ENCODE results near the gene SLC39A5. TPM values are rescaled to one million over a fixed set of nuclear protein-coding genes. Genes with fewer than 3 reads are reported as not detected.

The SLC39A5 gene
- polyA plus RNA-seq, 1 of the 3 experiments (the other 2 are of a cell fraction) = 0.12 TPM

DNA sequence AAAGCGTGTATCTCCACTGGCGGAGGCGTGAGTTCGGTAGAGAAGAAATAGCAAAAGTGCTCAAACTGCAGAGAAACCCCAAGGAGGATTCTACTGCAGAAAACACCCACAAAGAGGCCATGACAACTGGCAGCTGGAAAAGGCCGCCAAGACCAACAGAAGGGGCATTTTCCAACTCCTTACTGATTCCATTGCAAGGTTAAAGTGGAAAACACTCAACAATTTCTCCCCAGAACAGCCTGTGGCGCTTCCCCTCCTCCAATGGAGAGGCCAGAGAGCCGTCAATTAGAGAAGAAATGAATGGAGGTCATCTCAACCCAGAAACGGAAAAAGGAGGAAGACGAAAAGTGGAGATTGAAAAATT, 29.0 kb downstream of the SLC39A5 start:
- no peaks in the 10 kb centered on the region for H3K9me2 ChIP-seq
- WGBS (ENCODE audit: low lambda C conversion rate) = 37% methylated on average over 9 of the region's 9 CpGs
- H3K27me3 ChIP-seq (ENCODE audit: insufficient read depth) = no peaks in the 10 kb centered on the region
- peaks cover 45% of the 10 kb centered on the region for H3F3A ChIP-seq (replicated peaks; ENCODE audit: insufficient read depth)
- H3K27ac ChIP-seq (ENCODE audit: low read depth in 2 of 2, low read length in 1 of 2) = peak overlapping the region; percentile 75 to 92
- no peaks in the 10 kb centered on the region for H3K9me3 ChIP-seq
- peaks cover 24 to 25% of the 10 kb centered on the region in 2 experiments for H3K36me3 ChIP-seq (replicated peaks in 1 of 2; ENCODE audit: control insufficient read depth in 1 of 2, insufficient read depth in 2 of 2, low read length in 1 of 2)
- peak overlapping the region; percentile 90 to 95 for H3K4me3 ChIP-seq (ENCODE audit: low read depth in 2 of 2, low read length in 1 of 2)
- TF ChIP-seq MEF2A (IDR thresholded peaks at IDR 0.05; ENCODE audit: borderline replicate concordance, low read depth) (no peak), FOXM1 (IDR thresholded peaks at IDR 0.05; ENCODE audit: low read depth) (no peak), MXI1 (IDR thresholded peaks at IDR 0.05; ENCODE audit: low read depth, low read length) (no peak), YY1 (IDR thresholded peaks at IDR 0.05; ENCODE audit: low read depth) (no peak)
- TF ChIP-seq, protein P1, sequence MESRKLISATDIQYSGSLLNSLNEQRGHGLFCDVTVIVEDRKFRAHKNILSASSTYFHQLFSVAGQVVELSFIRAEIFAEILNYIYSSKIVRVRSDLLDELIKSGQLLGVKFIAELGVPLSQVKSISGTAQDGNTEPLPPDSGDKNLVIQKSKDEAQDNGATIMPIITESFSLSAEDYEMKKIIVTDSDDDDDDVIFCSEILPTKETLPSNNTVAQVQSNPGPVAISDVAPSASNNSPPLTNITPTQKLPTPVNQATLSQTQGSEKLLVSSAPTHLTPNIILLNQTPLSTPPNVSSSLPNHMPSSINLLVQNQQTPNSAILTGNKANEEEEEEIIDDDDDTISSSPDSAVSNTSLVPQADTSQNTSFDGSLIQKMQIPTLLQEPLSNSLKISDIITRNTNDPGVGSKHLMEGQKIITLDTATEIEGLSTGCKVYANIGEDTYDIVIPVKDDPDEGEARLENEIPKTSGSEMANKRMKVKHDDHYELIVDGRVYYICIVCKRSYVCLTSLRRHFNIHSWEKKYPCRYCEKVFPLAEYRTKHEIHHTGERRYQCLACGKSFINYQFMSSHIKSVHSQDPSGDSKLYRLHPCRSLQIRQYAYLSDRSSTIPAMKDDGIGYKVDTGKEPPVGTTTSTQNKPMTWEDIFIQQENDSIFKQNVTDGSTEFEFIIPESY (IDR thresholded peaks at IDR 0.05; ENCODE audit: borderline replicate concordance, low read depth) = no peak
- TF ChIP-seq, protein P2, sequence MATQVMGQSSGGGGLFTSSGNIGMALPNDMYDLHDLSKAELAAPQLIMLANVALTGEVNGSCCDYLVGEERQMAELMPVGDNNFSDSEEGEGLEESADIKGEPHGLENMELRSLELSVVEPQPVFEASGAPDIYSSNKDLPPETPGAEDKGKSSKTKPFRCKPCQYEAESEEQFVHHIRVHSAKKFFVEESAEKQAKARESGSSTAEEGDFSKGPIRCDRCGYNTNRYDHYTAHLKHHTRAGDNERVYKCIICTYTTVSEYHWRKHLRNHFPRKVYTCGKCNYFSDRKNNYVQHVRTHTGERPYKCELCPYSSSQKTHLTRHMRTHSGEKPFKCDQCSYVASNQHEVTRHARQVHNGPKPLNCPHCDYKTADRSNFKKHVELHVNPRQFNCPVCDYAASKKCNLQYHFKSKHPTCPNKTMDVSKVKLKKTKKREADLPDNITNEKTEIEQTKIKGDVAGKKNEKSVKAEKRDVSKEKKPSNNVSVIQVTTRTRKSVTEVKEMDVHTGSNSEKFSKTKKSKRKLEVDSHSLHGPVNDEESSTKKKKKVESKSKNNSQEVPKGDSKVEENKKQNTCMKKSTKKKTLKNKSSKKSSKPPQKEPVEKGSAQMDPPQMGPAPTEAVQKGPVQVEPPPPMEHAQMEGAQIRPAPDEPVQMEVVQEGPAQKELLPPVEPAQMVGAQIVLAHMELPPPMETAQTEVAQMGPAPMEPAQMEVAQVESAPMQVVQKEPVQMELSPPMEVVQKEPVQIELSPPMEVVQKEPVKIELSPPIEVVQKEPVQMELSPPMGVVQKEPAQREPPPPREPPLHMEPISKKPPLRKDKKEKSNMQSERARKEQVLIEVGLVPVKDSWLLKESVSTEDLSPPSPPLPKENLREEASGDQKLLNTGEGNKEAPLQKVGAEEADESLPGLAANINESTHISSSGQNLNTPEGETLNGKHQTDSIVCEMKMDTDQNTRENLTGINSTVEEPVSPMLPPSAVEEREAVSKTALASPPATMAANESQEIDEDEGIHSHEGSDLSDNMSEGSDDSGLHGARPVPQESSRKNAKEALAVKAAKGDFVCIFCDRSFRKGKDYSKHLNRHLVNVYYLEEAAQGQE (IDR thresholded peaks at IDR 0.05; ENCODE audit: low read depth, low read length) = no peak
- ChIA-PET POLR2A (interaction anchor here (1.0 to 2.1 kb wide), 4 partner anchors 8 to 69 kb away, joined by 3 to 12 read pairs (median 5); partner anchors contain the start of genes CNPY2, COQ10A, RNF41 and SMARCC2), CTCF (interaction anchor here (0.6 to 5.4 kb wide), 40 partner anchors 9 to 1281 kb away, joined by 3 to 58 read pairs (median 5); partner anchors contain the start of genes CNPY2, COQ10A, RNF41 and SLC39A5)
- peaks cover 15 to 19% of the 10 kb centered on the region in 2 experiments for H3K4me1 ChIP-seq (ENCODE audit: control insufficient read depth in 1 of 2, insufficient read depth in 2 of 2, low read depth in 1 of 2, low read length in 1 of 2)
- H3K4me2 ChIP-seq = peak overlapping the region; percentile 97
- peak overlapping the region; percentile 91 for H3K9ac ChIP-seq
- H3K79me2 ChIP-seq (ENCODE audit: insufficient read depth) = peaks cover 43% of the 10 kb centered on the region
- no peak for DNase-seq
- H2AFZ ChIP-seq (ENCODE audit: low read depth) = peak overlapping the region; percentile 94
- H4K20me1 ChIP-seq (ENCODE audit: insufficient read depth) = peaks cover 20% of the 10 kb centered on the region

DNA sequence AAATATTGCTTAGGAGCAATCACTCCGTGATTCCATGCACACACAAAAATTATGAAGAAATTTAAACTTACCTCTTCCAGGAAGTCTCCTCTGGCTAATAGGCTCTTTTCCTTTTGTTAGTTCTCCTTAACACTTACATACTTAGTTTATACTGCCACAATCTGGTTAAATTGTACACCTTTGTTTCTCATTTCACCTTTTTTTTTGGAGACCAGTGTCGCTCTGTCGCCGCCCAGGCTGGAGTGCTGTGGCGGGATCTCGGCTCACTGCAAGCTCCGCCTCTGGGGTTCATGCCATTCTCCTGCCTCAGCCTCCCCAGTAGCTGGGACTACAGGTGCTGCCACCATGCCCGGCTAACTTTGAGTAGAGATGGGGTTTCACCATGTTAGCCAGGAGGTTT, 30.5 kb downstream of the SLC39A5 start:
- Histone ChIP-seq H3K4me3 (ENCODE audit: low read depth in 2 of 2, low read length in 1 of 2) (no peak overlapping the region), H3K27ac (ENCODE audit: low read depth in 2 of 2, low read length in 1 of 2) (no peak overlapping the region), H3K36me3 (replicated peaks in 1 of 2; ENCODE audit: control insufficient read depth in 1 of 2, insufficient read depth in 2 of 2, low read length in 1 of 2) (peaks cover 8 to 11% of the 10 kb centered on the region in 2 experiments), H3K4me2 (no peak overlapping the region), H3K9me3 (no peaks in the 10 kb centered on the region), H3F3A (replicated peaks; ENCODE audit: insufficient read depth) (peaks cover 41% of the 10 kb centered on the region), H3K9ac (no peak overlapping the region), H4K20me1 (ENCODE audit: insufficient read depth) (peaks cover 17% of the 10 kb centered on the region), H3K27me3 (ENCODE audit: insufficient read depth) (no peaks in the 10 kb centered on the region), H2AFZ (ENCODE audit: low read depth) (no peak overlapping the region), H3K79me2 (ENCODE audit: insufficient read depth) (peaks cover 28% of the 10 kb centered on the region), H3K9me2 (no peaks in the 10 kb centered on the region), H3K4me1 (ENCODE audit: control insufficient read depth in 1 of 2, insufficient read depth in 2 of 2, low read depth in 1 of 2, low read length in 1 of 2) (peaks cover 15 to 19% of the 10 kb centered on the region in 2 experiments)
- ChIA-PET POLR2A (no interaction called here), CTCF (no interaction called here)
- 96% methylated on average over 7 of the region's 8 CpGs for WGBS (ENCODE audit: low lambda C conversion rate)
- DNase-seq = no peak
- TF ChIP-seq FOXM1 (IDR thresholded peaks at IDR 0.05; ENCODE audit: low read depth) = no peak
- TF ChIP-seq, protein P3, sequence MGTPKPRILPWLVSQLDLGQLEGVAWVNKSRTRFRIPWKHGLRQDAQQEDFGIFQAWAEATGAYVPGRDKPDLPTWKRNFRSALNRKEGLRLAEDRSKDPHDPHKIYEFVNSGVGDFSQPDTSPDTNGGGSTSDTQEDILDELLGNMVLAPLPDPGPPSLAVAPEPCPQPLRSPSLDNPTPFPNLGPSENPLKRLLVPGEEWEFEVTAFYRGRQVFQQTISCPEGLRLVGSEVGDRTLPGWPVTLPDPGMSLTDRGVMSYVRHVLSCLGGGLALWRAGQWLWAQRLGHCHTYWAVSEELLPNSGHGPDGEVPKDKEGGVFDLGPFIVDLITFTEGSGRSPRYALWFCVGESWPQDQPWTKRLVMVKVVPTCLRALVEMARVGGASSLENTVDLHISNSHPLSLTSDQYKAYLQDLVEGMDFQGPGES (IDR thresholded peaks at IDR 0.05; ENCODE audit: low read depth, low read length) = no peak
- no peak for TF ChIP-seq MXI1 (IDR thresholded peaks at IDR 0.05; ENCODE audit: low read depth, low read length)
- no peak for TF ChIP-seq RXRA (IDR thresholded peaks at IDR 0.05; ENCODE audit: borderline replicate concordance, low read depth)
- no peak for TF ChIP-seq RFX5 (IDR thresholded peaks at IDR 0.05; ENCODE audit: low read length)
- TF ChIP-seq SIN3A (IDR thresholded peaks at IDR 0.05; ENCODE audit: borderline replicate concordance, low read depth, low read length) = no peak
- no peak for TF ChIP-seq POLR2AphosphoS5 (IDR thresholded peaks at IDR 0.05; ENCODE audit: low read depth, low read length)
- TF ChIP-seq, protein P1 (IDR thresholded peaks at IDR 0.05; ENCODE audit: borderline replicate concordance, low read depth) = no peak
- TF ChIP-seq TCF12 (IDR thresholded peaks at IDR 0.05) = no peak
- TF ChIP-seq NRF1 (IDR thresholded peaks at IDR 0.05; ENCODE audit: low read depth, low read length) = no peak
- TF ChIP-seq MEF2A (IDR thresholded peaks at IDR 0.05; ENCODE audit: borderline replicate concordance, low read depth) = no peak
- TF ChIP-seq CHD2 (IDR thresholded peaks at IDR 0.05; ENCODE audit: low read length, partially characterized antibody) = no peak
- no peak for TF ChIP-seq TEAD4 (IDR thresholded peaks at IDR 0.05; ENCODE audit: borderline replicate concordance, insufficient read depth)
- TF ChIP-seq EP300 (IDR thresholded peaks at IDR 0.05; ENCODE audit: borderline replicate concordance in 1 of 2, low read depth in 1 of 2, low read length in 1 of 2) = no peak
